NCI-H748 (cell line): ENCODE results near the gene GPR21.

Experiments
- DNase-seq: peaks from one replicate; lab custom pipeline; 2025; ENCODE audit not compliant: unreplicated experiment; lab: John Stamatoyannopoulos, UW

Gene GPR21

DNA sequence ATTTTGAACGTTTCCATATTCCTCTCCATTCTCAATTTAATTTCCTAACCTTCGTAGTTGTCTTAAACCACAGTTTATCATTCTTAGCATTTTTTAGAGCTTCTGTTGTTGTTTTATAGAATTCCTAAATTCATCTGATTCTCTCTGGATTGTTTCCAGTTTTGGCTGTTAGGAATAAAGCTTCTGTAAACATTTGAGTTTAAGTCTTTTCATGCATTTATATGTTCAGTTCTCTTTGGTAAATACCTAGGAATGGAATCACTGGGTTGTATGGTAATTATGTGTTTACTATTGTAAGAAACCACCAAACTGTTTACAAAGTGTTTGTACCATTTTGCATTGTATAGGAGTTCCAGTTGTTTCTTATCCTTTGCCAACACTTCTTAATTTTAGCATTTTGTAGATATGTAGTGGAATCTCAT lies 29.7 kb downstream of the GPR21 start:
- DNase-seq: no peak

DNA sequence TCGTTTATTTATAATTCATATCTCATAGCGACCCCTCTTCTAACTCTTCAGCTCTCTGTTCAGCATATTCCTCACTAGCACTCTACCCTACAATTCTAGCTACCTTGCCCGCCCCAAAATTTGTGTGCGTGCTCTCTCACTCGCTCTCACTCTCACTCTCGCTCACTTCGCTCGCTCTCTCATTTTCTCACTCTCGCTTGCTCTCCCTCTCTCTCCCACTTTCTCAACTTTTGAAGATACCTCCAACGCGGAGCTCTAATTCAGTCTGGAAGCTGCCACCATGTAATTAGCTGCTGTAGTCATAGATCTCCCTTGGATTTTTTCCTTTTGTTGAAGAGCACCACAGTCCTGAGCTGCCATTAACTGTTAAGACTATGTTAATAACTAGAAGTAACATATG lies 30.4 kb downstream of the GPR21 start:
- DNase-seq: no peak

DNA sequence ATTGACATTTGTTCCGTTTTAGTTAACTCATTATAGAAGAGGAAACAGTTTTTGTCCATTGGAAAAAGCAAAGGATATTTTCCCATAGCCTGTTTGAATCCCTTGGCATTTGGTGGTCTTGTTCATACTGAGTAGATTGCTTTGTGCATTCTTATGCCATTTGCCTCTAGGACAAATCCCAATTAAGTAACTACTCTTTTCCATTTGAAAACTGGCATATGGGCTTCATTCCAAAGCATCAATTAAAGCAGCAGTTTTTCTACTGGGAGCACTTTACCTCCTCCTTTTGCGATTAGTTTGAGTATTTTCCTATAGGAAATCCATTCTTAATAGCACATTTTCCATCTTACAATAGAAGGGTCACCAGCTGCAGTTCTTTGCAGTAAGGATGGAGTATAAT lies 31.2 kb downstream of the GPR21 start:
- no peak for DNase-seq

DNA sequence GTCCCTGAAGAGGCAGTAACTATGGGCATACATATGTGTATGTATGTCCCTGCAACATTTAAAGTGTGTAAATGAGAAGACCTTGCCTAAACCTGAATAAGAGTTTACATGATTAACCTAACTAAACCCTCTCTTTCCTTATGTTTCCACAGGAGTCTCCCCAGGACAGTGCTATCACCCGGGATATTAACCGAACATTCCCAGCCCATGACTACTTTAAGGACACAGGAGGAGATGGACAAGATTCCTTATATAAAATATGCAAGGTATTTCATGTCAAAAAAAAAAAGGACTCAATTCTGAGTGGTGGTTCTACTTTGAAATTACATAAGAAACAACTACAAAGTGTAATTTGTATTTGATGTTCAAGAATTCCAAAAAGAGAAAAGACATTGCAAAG lies 31.7 kb downstream of the GPR21 start:
- DNase-seq: no peak

DNA sequence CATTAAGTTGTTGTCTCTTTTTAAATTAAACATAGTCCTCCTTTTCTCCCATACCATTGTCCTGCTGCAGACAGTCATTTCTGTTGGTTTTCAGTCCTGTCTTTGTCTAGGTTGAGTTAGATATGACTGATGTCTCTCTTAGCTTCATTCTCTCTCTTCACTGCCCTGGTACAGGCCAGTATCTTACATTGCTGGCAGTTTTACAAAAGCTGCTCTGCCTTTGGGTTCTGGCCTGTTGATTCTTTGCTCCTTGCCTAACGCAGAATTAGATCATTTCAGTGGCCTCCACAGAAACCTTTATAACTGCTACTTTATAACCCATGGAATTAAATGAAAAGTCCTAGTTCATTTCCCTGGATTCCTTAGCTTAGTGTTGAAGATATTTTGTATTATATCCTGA lies 33.7 kb downstream of the GPR21 start:
- DNase-seq: no peak

DNA sequence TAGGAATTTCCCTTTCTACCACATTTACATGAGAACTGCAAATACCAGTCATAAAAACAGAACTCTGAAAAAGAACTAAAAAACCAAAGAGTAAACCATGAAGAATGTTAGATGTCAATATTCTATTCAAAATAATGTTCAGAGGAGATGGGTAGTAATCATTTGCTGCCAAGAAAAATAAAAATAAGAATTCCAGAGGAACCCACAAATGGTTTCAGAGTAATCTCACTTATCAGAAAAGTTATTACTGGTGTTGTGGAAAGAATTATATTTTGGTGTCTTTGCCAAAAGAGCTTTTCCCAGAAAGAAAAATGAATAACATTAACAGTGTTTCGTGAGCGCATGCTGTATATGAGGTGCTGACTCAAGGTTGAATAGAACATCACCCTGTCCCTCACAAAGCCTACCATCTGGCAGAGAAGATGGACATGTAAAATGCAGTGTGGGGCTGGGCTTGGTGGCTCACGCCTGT lies 35.6 kb downstream of the GPR21 start:
- no peak for DNase-seq

DNA sequence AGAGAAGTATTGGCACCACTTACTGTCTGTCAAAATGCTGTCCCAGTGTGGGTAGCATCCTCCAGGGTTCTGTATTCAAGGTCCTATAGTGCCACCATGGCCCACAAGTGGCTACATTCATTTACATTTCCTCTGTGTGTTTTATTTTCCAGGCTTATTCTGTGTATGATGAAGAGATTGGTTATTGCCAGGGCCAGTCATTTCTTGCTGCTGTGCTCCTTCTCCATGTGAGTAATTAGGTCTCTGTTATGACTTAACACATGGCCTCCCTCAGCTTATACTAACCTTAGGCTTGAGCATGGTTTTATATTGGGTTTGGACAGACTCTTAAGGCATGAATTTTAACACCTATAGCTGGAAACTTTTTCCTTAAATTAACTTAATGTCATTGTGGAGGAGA lies 36.7 kb downstream of the GPR21 start:
- DNase-seq: no peak

DNA sequence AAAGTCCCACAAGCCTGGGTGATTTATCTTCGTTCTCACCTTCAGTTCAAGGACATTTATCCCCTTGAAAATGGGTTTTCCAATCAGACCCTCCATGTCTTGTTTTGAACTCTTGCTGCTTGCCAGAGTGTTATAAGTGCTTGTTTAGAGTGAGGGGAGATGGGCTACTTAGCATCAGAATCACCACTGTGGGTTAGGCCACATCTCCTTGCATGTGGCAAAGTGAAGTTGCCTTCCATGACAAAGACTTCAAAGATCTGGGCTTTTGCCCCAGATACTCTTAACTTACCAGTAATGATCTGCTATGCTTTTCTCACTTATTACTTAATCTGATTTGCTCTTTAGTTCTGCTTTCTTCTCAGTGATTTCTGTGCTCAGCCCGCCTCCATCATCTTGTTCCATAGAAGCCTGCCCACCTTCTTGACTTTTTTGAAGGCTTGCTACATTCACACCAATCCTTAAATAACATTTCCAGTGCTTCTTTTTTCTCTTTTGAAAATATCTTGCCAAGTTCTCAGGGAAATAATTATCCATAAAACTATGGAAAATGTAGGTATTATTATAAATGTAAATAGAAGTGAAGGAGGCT lies 39.0 kb downstream of the GPR21 start:
- no peak for DNase-seq

DNA sequence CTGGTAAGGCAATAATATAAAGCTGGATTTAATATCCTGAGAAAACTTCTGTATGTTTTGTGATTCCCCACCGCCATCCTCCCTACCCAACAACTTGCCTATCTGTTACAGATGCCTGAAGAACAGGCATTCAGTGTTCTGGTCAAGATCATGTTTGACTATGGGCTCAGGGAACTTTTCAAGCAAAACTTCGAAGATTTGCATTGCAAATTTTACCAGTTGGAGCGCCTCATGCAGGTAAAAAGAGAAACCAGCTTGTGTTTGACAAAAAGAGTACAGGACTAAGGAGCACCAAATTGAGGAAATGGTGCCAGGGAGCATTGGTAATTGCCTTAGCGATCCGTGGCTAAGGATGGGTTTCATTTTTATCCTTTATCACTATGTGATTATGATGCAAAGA lies 40.0 kb downstream of the GPR21 start:
- no peak for DNase-seq

DNA sequence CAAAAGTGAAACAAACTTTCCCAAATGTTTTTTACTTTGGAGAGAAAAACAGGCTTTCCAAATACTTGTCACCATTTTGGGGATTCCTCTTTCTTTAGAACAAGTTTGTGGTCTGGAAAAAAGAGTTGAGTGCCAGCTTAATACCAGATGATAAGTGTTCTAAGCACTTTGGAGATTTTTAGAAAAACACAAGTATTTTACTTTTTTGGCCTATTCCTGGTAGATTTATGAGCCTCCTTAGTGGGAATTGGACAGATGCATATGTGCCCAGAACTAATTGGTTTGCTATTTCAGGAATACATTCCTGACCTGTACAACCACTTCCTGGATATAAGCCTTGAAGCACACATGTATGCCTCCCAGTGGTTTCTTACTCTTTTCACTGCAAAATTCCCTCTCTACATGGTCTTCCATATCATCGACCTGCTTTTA lies 40.5 kb downstream of the GPR21 start:
- DNase-seq: no peak

DNA sequence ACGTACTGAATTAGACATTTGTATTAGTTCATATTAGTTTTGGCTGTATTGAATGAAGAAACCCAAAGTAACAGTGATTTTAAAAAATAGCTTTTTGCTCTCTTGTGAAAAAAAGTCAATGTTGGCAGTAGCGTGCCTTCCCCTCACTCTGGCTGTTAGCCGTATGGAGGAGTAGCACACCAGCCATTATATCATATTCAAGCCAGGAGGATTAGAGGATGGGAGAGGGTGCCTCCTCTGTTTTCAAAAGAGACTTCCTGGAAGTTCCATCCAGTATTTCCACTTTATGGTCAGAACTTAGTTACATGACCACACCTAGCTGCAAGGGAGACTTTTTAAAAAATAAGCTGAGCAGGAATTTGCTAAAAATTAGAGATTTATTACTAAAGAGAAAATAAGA lies 41.2 kb downstream of the GPR21 start:
- DNase-seq: no peak

DNA sequence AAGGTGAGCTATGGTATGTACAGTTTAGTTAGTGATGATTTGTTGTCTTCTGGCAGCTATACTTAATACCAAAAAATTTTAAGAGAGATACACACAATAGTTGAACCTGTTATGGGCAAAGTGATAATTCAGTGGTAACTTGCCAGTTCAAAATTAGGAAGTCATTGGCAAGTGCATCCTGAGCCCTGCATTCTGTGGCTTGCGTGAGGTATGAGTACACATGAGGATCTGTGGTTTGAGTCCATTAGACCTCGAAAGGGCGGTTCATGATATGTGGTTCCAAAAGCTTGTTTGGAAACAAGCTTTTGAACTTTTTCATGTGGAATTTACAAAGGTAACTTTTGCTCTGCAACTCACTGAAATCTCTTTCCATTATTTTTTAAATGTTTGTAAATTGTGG lies 47.0 kb downstream of the GPR21 start:
- DNase-seq: no peak

DNA sequence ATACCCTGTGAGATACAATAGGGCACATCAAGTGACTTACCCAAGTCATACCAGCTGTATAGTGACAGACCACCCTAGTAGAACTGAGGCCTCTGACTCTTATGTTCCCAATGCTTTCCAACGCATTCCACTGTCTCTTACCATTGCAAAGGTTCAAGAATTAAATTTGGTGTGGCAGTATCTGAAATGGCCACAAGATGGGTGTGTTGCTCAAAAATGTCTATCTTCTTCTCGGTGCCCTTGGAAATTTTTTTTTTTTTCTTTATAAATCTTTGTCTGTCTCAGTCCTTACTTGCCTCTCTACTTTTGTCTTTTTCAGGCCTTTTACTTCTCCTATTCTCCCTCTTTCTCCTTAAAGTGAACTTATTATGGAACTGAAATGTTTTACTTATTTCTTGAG lies 48.4 kb downstream of the GPR21 start:
- peak; percentile 16 for DNase-seq

DNA sequence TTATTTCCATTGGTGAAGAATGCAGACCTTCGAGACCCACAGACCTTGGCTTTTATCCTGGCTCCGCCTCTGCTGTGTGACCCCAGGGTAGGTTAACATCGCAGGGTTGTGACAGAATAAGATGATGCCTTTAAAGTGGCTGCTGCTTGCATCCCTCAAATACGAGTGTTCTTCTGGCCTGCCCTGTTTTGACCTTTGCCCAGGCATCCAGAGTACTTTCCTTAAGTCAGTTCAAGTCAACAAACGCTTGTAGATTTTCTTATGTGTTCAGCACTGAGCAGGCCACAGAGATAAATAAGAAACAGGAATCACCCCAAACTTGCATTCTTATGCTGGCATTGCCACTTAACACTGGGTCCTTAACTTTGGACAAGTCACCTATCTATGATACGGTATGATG lies 50.2 kb downstream of the GPR21 start:
- no peak for DNase-seq

DNA sequence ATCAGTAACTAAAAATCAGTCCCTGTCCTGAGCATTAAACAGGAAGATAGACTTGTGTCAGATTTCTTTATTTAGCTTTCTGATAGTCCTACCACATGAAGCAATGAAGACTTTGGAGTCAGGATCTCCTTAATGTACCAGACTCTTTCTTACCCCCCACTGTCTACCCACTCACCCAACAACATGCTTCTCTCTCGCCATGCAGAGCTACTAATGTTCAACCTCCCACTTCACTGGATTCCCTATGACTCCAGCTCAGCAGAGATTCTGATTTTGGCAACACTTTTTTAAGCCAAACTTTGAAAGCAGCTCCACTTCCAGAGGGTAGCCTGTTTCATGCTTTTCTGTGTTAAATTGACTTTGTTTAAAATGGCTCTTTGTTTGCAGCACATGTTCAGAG lies 50.8 kb downstream of the GPR21 start:
- DNase-seq: no peak
